ENCODE measurements around the gene DSTYK.
A peak's percentile ranks its signal among the peaks of the same experiment; 100 is the strongest.

Gene DSTYK

GRCh38 chr1:205211169-205211838 is at the start of gene DSTYK:
Gene DSTYK (minus strand): TSS chr1:205211702. CDS start chr1:205211535, 167 bp downstream.
- DNase-seq: peak; percentile 98

GRCh38 chr1:205259998-205260397 is 48.5 kb upstream of the DSTYK start:
- no peak for DNase-seq

GRCh38 chr1:205259324-205259832 is 47.9 kb upstream of the DSTYK start:
- DNase-seq: no peak

DNA sequence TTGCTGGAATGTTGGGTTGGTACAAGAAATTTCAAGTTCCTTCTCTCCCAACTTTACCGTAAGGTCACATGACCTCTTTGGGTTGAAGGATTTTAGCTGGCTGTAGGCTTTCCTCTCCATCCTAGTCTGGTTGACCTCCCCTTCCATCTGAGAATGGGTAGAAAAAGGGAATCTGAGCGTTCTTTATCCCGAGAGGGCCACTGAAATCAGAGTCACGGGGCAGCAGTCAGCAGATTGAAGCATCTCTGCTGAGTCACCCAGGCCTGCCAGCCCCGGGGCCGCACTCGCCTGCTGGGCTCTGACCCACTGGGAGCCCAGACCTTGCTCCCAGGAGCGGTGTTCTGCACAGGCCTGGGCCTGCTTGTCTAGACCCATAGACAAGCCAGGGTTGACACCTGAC is 47.2 kb upstream of the DSTYK start:
- peak; percentile 81 for DNase-seq

DNA sequence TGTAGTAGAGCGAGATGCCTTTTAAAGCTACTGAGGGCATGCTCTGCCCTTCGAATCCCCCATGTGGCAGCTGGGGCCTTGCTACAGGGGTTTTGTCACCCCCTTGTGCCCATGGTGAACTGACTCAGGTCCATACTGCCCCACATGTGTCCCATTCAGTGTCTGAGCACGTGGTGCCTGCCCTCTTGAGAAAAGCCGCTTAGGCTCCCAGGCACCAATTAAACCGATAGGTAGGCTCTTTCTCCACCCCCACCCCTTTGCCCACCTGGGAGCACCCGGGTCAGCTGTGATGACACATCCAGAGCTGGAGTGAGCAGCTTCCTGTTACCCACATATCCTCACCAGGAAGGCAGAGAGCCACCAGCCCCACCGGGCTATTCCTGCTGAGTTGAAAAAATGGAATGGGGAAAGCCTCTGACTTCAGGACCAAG is 46.8 kb upstream of the DSTYK start:
- DNase-seq: peak; percentile 59

GRCh38 chr1:205257735-205258134 is 46.2 kb upstream of the DSTYK start:
- DNase-seq: no peak

GRCh38 chr1:205256951-205257625 is 45.6 kb upstream of the DSTYK start:
- peak; percentile 86 for DNase-seq

GRCh38 chr1:205255941-205256780 is 44.7 kb upstream of the DSTYK start:
- peak; percentile 85 for DNase-seq

DNA sequence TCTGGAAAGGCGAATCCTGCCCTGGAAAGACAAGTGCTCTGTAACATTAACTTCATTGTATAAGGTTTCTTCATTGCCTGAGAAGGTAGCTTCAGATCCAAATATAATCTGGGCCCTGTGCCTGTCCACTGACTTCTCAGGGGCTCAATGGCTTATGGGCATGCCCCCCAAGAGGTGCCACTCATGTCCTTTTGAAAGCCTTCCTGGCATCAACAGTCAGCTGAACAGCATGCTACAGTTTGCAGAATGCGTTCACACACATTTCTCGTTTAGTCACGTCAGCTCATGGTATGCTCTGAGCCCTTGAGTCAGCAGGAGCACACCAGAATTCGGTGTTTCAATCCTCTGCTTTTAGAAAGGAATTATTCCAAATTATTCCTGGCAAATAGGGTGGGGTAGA is 40.1 kb upstream of the DSTYK start:
- DNase-seq: no peak

GRCh38 chr1:205250699-205251098 is 39.2 kb upstream of the DSTYK start:
- peak; percentile 72 for DNase-seq

DNA sequence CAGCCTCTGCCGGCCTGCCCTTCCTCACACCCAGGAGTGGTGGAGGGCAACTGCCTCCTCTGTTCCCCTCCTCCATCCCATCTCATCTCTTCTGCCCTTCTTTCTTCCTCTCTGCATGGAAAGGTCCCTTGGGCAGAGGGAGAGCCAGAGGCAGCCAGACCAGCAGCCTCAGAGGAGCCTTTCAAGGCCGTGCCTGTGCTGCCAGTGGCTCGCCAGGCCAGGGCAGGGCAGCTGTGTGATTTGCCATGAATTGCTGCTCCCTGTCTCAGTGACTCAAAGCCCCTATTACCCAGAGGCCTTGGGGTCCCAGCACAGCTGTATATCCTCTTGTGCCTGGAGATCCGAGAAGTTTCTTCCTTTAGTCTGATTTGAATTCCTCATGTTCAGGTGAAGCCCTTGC is 38.1 kb upstream of the DSTYK start:
- no peak for DNase-seq

DNA sequence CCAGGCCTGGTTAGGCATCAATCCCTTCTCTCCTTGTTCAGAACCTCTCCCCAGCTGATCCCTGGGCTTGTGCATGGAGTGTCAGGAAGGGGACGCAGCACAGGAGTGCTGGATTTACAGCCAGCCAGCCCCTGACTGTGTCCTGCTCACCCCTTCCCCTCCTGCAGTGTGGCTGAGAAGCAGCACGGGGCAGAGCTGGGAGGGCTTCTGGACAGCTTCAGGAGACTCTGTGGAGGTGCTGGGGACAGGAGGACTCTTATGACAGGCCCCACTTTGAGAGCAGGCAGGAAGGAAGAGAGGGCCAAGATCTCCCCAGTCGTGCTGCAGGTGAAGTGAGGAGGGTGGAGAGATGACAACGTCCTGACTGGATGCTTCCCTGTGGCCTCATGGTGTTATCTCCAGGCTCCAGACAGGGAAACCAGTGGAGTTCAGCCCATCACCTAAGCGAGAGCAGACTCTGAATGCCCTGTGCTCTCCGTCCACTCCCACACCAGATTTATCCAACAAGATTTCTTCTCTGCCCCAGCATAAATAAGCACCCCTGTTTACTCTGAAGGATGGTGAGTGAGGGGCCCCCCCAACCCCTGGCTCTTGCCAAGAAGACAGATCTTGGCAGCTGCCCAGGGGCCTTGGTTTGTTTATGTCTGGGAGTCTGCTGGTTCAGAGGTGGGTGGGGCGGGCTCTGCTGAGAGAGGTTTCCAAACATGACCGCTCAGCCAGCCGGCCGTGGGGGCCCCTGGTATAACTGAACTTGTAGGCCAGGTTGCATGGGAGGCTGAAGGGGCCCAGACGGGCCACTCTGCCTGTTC is 37.5 kb upstream of the DSTYK start:
- DNase-seq: peak; percentile 92

DNA sequence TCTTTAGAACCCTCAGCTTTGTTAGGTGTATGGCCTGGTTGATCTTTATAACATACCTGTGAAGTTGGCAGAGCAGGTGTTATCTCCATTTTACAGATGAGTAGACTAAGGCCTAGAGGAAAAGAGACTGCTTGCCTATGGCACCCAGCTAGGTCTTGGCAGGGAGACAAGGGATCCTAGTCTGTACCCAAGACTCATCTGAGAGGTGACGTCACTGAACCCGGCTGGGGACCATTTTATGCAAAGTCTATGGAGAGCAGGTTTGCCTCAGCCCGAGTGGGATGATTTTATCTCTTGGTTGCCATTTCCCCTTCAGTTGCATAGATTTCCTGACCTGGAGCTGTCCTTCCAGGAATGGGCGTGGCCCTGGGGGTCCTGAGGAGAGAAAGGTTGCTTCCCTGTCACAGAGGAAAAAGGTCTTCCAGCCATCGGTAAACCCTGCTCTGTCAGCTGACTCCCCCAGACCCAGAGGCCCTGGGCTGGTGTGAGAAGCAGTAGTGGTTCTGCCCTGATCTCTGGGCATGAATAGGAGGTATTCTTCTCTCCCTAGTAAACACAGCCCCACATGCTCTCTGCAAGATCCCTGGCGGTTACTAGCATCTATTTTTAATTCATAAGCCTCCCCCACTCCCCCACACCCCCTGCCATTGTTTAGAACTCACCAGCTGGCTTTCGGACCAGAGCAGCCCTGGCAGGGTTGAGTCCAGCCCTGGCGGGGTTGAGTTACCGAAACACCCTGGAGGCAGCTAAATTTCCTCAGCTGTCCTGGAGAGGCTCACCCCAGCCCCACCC is 35.8 kb upstream of the DSTYK start:
- peak; percentile 87 for DNase-seq

DNA sequence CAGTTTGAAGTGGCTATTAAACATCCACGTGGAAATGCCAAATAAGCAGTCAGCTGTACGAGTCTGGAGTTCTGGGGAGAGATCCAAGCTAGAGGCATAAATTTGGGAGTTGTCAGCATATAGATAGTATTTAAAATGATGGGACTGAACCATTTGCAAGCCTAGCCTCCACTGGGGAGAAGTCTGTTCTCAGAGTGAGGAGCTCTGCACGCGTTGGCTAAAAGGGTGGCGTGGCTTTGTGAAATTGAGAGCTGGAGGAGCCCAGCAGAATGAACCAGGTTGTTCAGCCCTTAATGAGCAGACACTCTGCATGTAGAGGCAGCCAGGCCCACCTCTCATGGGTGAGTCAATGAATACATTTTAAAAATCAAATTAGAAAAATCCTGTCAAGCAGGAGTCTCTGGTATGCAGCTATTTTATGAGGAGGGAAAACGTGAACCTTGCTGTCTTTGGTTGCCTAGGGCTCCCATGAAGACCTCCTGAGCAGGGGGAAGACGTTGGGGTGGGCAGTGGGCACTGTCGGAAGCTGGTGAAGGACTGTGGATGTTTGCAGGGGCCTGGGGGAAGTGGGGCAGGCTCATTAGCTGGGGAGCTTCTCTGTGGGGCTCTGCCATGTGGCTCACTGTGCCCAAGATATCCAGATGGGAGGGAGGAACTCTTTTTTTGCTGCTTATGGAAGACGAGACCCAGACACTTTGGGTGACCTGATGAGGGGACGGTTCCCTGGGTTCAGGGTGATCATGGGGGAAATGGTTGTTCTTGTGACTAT is 35.0 kb upstream of the DSTYK start:
- DNase-seq: no peak

DNA sequence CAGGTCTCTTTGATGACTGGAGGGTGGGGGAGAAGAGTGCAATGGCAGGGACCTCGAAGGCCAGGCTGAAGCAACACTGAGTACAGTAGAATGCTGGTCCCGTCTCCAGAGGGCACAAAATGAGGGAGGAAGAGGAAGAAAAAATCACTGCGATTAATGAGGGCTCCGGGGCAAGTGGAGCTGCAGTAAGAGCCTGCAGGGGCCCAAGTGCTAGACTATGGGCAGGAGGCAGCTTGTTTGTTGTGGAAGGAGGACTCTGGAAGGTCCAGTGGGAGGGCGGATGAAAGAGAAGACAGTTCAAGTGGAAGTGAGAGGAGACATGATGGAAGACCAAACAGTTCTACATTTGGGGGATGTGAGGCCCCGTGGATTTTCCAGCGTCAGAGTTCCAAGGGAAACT is 33.6 kb upstream of the DSTYK start:
- DNase-seq: no peak

- no peak for DNase-seq
Observed at GRCh38 chr1:205244384-205244783, 32.9 kb upstream of the DSTYK start.

DNA sequence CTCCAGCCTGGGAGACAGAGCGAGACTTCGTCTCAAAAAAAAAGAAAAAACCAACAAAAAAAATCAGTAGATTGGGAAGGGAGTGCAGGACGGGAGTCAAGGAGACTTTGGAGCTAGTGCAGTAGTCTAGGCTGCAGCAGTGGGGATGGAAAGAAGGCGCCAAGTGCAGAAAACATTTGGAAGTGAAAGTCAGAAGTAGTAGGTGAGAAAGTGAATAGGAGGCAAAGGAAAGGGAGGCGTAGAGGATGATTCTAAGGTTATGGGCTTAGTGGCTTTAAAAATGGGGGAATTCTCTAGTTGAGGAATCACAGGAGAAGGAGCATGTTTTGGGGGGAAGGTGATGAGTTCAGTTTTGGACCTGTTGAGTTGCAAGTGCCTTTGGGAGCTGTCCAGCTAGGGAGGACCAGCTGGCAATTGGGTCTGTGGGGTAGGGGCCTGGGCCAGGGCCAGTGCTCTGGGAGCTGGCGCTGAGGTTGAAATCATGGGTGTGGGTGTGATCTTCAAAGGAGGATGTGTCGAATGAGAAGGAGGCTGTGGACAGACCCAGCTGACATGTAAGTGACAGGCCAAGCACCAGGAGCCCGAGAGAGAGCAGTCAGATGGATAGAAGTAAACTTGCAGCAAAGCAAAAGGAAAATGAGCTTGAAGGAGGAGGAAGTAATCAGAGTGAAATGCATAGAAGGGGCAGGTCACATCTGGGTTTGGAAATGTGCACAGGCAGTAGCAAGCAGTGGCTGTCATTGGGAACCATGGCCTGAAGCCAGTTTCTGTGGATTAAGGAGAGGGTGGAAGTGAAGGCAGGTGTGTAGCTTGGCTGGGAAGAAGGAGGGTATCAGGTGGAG is 32.1 kb upstream of the DSTYK start:
- DNase-seq: peak; percentile 65

DNA sequence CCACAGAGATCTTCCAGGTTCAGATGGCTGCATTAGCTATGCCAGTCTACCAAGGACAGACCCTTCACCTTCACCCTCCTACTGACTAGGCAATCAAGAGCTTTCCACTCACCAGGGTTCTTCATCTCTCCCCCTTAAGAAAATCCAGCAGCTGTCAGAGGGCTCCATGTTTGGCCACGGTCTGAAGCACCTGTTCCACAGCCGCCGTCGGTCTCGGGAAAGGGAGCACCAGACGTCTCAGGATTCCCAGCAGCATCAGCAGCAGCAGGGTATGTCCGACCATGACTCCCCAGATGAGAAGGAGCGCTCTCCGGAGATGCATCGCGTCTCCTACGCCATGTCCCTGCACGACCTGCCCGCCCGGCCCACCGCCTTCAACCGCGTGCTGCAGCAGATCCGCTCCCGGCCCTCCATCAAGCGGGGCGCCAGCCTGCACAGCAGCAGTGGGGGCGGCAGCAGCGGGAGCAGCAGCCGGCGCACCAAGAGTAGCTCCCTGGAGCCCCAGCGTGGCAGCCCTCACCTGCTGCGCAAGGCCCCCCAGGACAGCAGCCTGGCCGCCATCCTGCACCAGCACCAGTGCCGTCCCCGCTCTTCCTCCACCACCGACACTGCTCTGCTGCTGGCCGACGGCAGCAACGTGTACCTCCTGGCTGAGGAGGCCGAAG is 30.0 kb upstream of the DSTYK start:
- DNase-seq: no peak

DNA sequence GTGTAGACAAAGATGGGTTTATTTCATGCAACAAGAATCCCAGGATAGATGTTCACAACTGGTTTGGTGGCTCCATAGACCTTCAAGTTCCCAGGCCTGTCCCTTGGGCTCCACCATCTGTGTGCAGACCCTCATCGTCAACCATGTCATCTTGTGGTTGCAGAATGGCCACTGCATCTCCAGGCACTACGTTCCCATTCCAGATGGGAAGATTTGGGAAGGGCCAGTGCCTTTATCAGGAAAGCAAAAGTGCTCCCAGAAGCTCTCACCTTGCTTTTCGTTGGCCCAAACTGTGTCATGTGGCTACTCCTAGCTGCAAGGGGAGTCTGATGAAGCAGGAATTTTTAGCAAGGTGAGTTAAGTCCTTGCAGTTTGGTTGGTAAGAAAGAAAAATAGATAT is 29.1 kb upstream of the DSTYK start:
- no peak for DNase-seq
